H1 (cell line): ENCODE data around the gene LARP4B. TPM values are rescaled to one million over a fixed set of nuclear protein-coding genes. Genes with fewer than 3 reads are reported as not detected.

Source experiments
- CTCF ChIA-PET: fragments of 300-600 bp; sonication (Branson Sonifier 250); formaldehyde crosslinking; loops from one replicate; lab custom pipeline; 2021; ENCODE audit not compliant: partially characterized antibody; lab: Charles Lee
- POLR2A ChIA-PET: fragments of 300-600 bp; sonication (Branson Sonifier 250); formaldehyde crosslinking; loops from one replicate; lab custom pipeline; 2021; ENCODE audit warnings: inconsistent platforms; ENCODE audit not compliant: partially characterized antibody; lab: Charles Lee
- DNase-seq, 2 experiments: peaks; one replicate each; pipeline versions ENCODE4 v3.0.0 to v3.0.0-alpha.2; 2010 to 2022; ENCODE audit warnings: low spot score in 2 of 2, low read depth in 1 of 2, mixed read lengths in 1 of 2
- FAIRE-seq: peaks from 2 replicates; lab custom pipeline; 2011; peaks lifted over from hg19 to GRCh38; lab: Jason Lieb, UNC
- H2AFZ ChIP-seq: 2 replicates; pipeline ENCODE4 v1.8.1; 2012; ENCODE audit warnings: low read length, inconsistent platforms
- H2AK5ac ChIP-seq: 2 replicates; pipeline ENCODE4 v1.6.1; 2013; ENCODE audit warnings: low read depth, low read length
- H2BK120ac ChIP-seq: replicated peaks from 2 replicates; pipeline ENCODE3; 2013; ENCODE audit warnings: low read depth, low read length, inconsistent platforms
- H2BK12ac ChIP-seq: 2 replicates; pipeline ENCODE4 v1.6.1; 2013; ENCODE audit warnings: low read depth, low read length
- H2BK15ac ChIP-seq: 2 replicates; pipeline ENCODE4 v1.6.1; 2013; ENCODE audit warnings: low read length
- H2BK20ac ChIP-seq: 2 replicates; pipeline ENCODE4 v1.6.1; 2013; ENCODE audit warnings: low read length
- H2BK5ac ChIP-seq: 2 replicates; pipeline ENCODE4 v1.6.1; 2013; ENCODE audit warnings: low read depth, low read length
- H3K14ac ChIP-seq: 2 replicates; pipeline ENCODE4 v1.6.1; 2013; ENCODE audit warnings: inconsistent platforms; ENCODE audit not compliant: insufficient read length
- H3K18ac ChIP-seq: 2 replicates; pipeline ENCODE4 v1.6.1; 2013; ENCODE audit warnings: low read length; ENCODE audit errors: extremely low read depth
- H3K23ac ChIP-seq: 2 replicates; pipeline ENCODE4 v1.6.1; 2013; ENCODE audit warnings: inconsistent platforms; ENCODE audit not compliant: insufficient read length
- H3K23me2 ChIP-seq: 2 replicates; pipeline ENCODE4 v1.6.1; 2013; ENCODE audit warnings: low read depth, low read length
- H3K27ac ChIP-seq: 2 replicates; pipeline ENCODE4 v1.6.1; 2011; ENCODE audit warnings: low read depth, low read length, inconsistent platforms
- H3K27me3 ChIP-seq, 4 experiments: replicated peaks in 1 of 4; 1 replicate in 1 of 4; 2 replicates in 3 of 4; pipeline versions ENCODE4 v1.6.1 to v1.8.1; 2011 to 2013; ENCODE audit warnings: low read length in 3 of 4, mild to moderate bottlenecking in 3 of 4, inconsistent platforms in 2 of 4, mixed read lengths in 2 of 4, moderate library complexity in 1 of 4; ENCODE audit not compliant: control insufficient read depth in 3 of 4, insufficient read depth in 3 of 4; ENCODE audit errors: extremely low read depth in 1 of 4
- H3K36me3 ChIP-seq, 4 experiments: 2 replicates each; pipeline versions ENCODE4 v1.6.1 to v1.8.1; 2011 to 2013; ENCODE audit warnings: mild to moderate bottlenecking in 4 of 4, low read length in 3 of 4, moderate library complexity in 2 of 4, control low read depth in 1 of 4, inconsistent platforms in 1 of 4; ENCODE audit not compliant: insufficient read depth in 4 of 4, control insufficient read depth in 2 of 4
- H3K4ac ChIP-seq: replicated peaks from 2 replicates; pipeline ENCODE3; 2013; ENCODE audit warnings: low read length, low read depth, mixed read lengths, inconsistent platforms; ENCODE audit not compliant: insufficient read length
- H3K4me1 ChIP-seq, 4 experiments: replicated peaks in 1 of 4; 1 replicate in 1 of 4; 2 replicates in 3 of 4; pipeline versions ENCODE4 v1.6.1 to v1.8.1; 2011 to 2013; ENCODE audit warnings: low read length in 3 of 4, inconsistent platforms in 2 of 4, mixed read lengths in 1 of 4; ENCODE audit not compliant: insufficient read depth in 4 of 4, control insufficient read depth in 3 of 4
- H3K4me2 ChIP-seq, 2 experiments: 2 replicates each; pipeline versions ENCODE4 v1.6.1 to v1.8.1; 2011 to 2013; ENCODE audit warnings: low read depth in 2 of 2, low read length in 2 of 2, control low read depth in 1 of 2, inconsistent platforms in 1 of 2, mild to moderate bottlenecking in 1 of 2; ENCODE audit not compliant: insufficient read depth in 1 of 2
- H3K4me3 ChIP-seq, 4 experiments: fragments of 200-600, 300-600 bp in 1 of 4; sonication (generic), shearing (Covaris generic), sonication (Bioruptor Twin) in 1 of 4; 2 replicates each; pipeline versions ENCODE4 v1.5.1 to v1.8.1; 2011 to 2016; ENCODE audit warnings: low read length in 4 of 4, low read depth in 3 of 4, control low read depth in 2 of 4, inconsistent platforms in 2 of 4, mild to moderate bottlenecking in 2 of 4, mixed read lengths in 1 of 4, moderate library complexity in 1 of 4; ENCODE audit not compliant: insufficient read depth in 2 of 4; ENCODE audit errors: extremely low read depth in 1 of 4
- H3K56ac ChIP-seq: replicated peaks from 2 replicates; pipeline ENCODE3; 2013; ENCODE audit warnings: low read depth, mild to moderate bottlenecking, mixed read lengths, low read length, inconsistent platforms; ENCODE audit not compliant: insufficient read length
- H3K79me1 ChIP-seq: 2 replicates; pipeline ENCODE4 v1.6.1; 2013; ENCODE audit warnings: low read depth, low read length, control low read depth
- H3K79me2 ChIP-seq, 2 experiments: 2 replicates each; pipeline versions ENCODE4 v1.6.1 to v1.8.1; 2012 to 2013; ENCODE audit warnings: low read length in 2 of 2, mild to moderate bottlenecking in 2 of 2, inconsistent platforms in 1 of 2; ENCODE audit not compliant: insufficient read depth in 2 of 2, control insufficient read depth in 1 of 2
- H3K9ac ChIP-seq, 4 experiments: replicated peaks in 1 of 4; 1 replicate in 1 of 4; 2 replicates in 3 of 4; pipeline versions ENCODE4 v1.6.1 to v1.8.1; 2011 to 2013; ENCODE audit warnings: low read depth in 3 of 4, low read length in 3 of 4, control low read depth in 2 of 4, mild to moderate bottlenecking in 2 of 4, moderate library complexity in 2 of 4, inconsistent platforms in 1 of 4; ENCODE audit errors: extremely low read depth in 1 of 4
- H3K9me3 ChIP-seq, 2 experiments: 2 replicates each; pipeline versions ENCODE4 v1.6.1 to v1.8.1; 2012 to 2013; ENCODE audit warnings: mild to moderate bottlenecking in 2 of 2, moderate library complexity in 2 of 2, control low read depth in 1 of 2, inconsistent platforms in 1 of 2, low read depth in 1 of 2, low read length in 1 of 2, mixed read lengths in 1 of 2; ENCODE audit not compliant: insufficient read depth in 2 of 2
- H4K20me1 ChIP-seq, 2 experiments: replicated peaks in 1 of 2; 2 replicates each; pipeline versions ENCODE3 to v1.8.1; 2011 to 2013; ENCODE audit warnings: inconsistent platforms in 2 of 2, low read length in 2 of 2, mild to moderate bottlenecking in 1 of 2; ENCODE audit not compliant: insufficient read depth in 2 of 2, control insufficient read depth in 1 of 2
- H4K5ac ChIP-seq: 2 replicates; pipeline ENCODE4 v1.6.1; 2013; ENCODE audit warnings: low read length, low read depth, mixed read lengths, inconsistent platforms; ENCODE audit not compliant: insufficient read length
- H4K8ac ChIP-seq: 2 replicates; pipeline ENCODE4 v1.8.0; 2013; ENCODE audit warnings: mild to moderate bottlenecking, moderate library complexity, low read length, inconsistent platforms; ENCODE audit not compliant: insufficient read depth; ENCODE audit errors: extremely low read depth
- H4K91ac ChIP-seq: replicated peaks from 2 replicates; pipeline ENCODE3; 2013; ENCODE audit warnings: low read length, mixed read lengths, inconsistent platforms; ENCODE audit not compliant: insufficient read length
- MAFK ChIP-seq: IDR thresholded peaks from 2 replicates; pipeline ENCODE4 v1.6.1; 2012; ENCODE audit warnings: low read depth, mild to moderate bottlenecking, improper control_type of control experiment, low read length
- SIRT6 ChIP-seq: IDR thresholded peaks from one replicate; pipeline ENCODE4 v1.7.1; 2012; ENCODE audit warnings: low read length, inconsistent platforms
- SP2 ChIP-seq: IDR thresholded peaks from 2 replicates; pipeline ENCODE4 v1.6.1; 2012; ENCODE audit warnings: mild to moderate bottlenecking, low read length, inconsistent platforms
- WGBS, 2 experiments: shearing (Covaris generic) in 1 of 2; methylation state at CpG; one replicate each; pipeline versions ENCODE4 v1.1.6 to v1.1.7; 2013 to 2015; ENCODE audit warnings: low lambda C conversion rate in 2 of 2, mixed read lengths in 2 of 2, inconsistent platforms in 1 of 2, low coverage in 1 of 2, missing lambda C conversion rate in 1 of 2; ENCODE audit not compliant: insufficient replicate concordance in 2 of 2, insufficient coverage in 1 of 2, insufficient read length in 1 of 2; ENCODE audit errors: extremely low coverage in 1 of 2, missing lambda C conversion rate in 1 of 2; 5-methylcytosine and 5-hydroxymethylcytosine counted together
- polyA plus RNA-seq, 7 experiments: library from polyadenylated mRNA; depleted of rRNA in 3 of 7; stranded (reverse) in 5 of 7; unstranded in 2 of 7; fragments of >200 nt in 5 of 7; fragments of 200-250 nt in 2 of 7; gene quantifications; 1 replicate in 5 of 7; 2 replicates in 1 of 7; 4 replicates in 1 of 7; pipeline versions ENCODE4 v1.2.1 to v1.2.3, GENCODE V29; 2011 to 2013; ENCODE audit warnings: missing spikeins in 2 of 7, mixed read lengths in 2 of 7
- total RNA-seq: library from RNA; stranded (reverse); fragmentation: NEBNext Ultra II Directional; extraction: Animal tissue kit (Norgen Biotek cat#: 25700); gene quantifications from 2 replicates; pipeline ENCODE4 v1.2.1, GENCODE V29; 2021

Gene LARP4B
- total and polyA plus RNA-seq, 2 of the 8 experiments (the other 6 are each of a cell fraction or from before 2014, with no cell fraction given), result 20.1 to 78.6 TPM

DNA sequence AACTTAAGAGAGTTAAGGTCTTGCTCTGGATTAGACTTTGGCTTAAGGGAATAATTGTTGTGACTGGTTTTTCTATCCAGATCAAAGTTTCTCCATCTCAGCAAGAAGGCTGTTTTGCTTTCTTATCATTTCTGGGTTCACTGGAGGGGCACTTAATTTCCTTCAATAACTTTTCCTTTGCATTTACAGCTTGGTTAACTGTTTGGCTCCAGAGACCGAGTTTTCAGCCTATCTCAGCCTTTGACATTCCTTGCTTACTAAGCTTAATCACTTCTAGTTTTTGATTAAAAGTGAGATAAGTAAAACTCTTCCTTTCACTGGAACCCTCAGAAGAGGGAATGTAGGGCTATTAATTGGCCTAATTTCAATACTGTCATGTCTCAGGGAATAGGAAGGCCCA lies 76.4 kb downstream of the LARP4B start:
- H3K4me1 ChIP-seq, result peaks cover 0 to 3% (median 0%) of the 10 kb centered on the region in 4 experiments; a peak in 3 of 7 replicates
- H3K4me2 ChIP-seq, result no peak overlapping the region
- peaks cover 9% of the 10 kb centered on the region for H3K79me1 ChIP-seq
- peaks cover 3 to 38% (median 9%) of the 10 kb centered on the region in 4 experiments; a peak in 5 of 8 replicates for H3K36me3 ChIP-seq
- POLR2A ChIA-PET, result interaction anchor here (1.2 to 1.8 kb wide), 2 partner anchors 11 kb away, joined by 3 read pairs; no protein-coding TSS in a partner anchor
- no peaks in the 10 kb centered on the region for H3K27me3 ChIP-seq
- CTCF ChIA-PET, result interaction anchor here (0.6 to 1.2 kb wide), 2 partner anchors 10 to 25 kb away, joined by 3 to 7 read pairs; no protein-coding TSS in a partner anchor
- H4K8ac ChIP-seq, result no peak overlapping the region
- no peak overlapping the region for H3K4ac ChIP-seq
- WGBS, 2 experiments, result 86% methylated on average over 1 of the region's 1 CpG; no CpG with 5 or more reads in 1 of the 2 experiments
- no peak overlapping the region for H3K14ac ChIP-seq
- H3K27ac ChIP-seq, result no peak overlapping the region
- H2BK5ac ChIP-seq, result no peak overlapping the region
- H2BK12ac ChIP-seq, result no peak overlapping the region
- H3K79me2 ChIP-seq, result peaks cover 0 to 66% of the 10 kb centered on the region in 2 experiments; a peak in 3 of 4 replicates
- H2AK5ac ChIP-seq, result no peak overlapping the region
- H4K20me1 ChIP-seq, result peaks cover 0 to 3% of the 10 kb centered on the region in 2 experiments
- H3K23ac ChIP-seq, result no peak overlapping the region
- FAIRE-seq (no peak), DNase-seq (no peak)
- no peaks in the 10 kb centered on the region for H3K23me2 ChIP-seq
- peaks cover 2 to 3% of the 10 kb centered on the region in 2 experiments; a peak in 3 of 4 replicates for H3K9me3 ChIP-seq
- no peak overlapping the region for H2BK20ac ChIP-seq
- no peak overlapping the region for H3K56ac ChIP-seq
- no peak overlapping the region for H4K91ac ChIP-seq
- H2AFZ ChIP-seq, result no peak overlapping the region
- no peak overlapping the region for H2BK120ac ChIP-seq
- H3K9ac ChIP-seq, result no peak overlapping the region
- no peak overlapping the region for H4K5ac ChIP-seq
- H3K4me3 ChIP-seq, result no peak overlapping the region
- no peak for TF ChIP-seq SIRT6
- TF ChIP-seq SP2, result no peak
- TF ChIP-seq MAFK, result no peak
- no peak overlapping the region for H3K18ac ChIP-seq
- no peak overlapping the region for H2BK15ac ChIP-seq
